NCI-H2196 (cell line): Measurements from ENCODE around the gene KCNB1.
"Not testable (repeated sequence)": the region's sequence is repeated elsewhere in the genome, so short reads cannot be mapped to it uniquely, and the experiment has no call there.

Experiments
- DNase-seq: peaks from one replicate; lab custom pipeline; 2025; ENCODE audit not compliant: unreplicated experiment; lab: John Stamatoyannopoulos, UW

The KCNB1 gene

DNA sequence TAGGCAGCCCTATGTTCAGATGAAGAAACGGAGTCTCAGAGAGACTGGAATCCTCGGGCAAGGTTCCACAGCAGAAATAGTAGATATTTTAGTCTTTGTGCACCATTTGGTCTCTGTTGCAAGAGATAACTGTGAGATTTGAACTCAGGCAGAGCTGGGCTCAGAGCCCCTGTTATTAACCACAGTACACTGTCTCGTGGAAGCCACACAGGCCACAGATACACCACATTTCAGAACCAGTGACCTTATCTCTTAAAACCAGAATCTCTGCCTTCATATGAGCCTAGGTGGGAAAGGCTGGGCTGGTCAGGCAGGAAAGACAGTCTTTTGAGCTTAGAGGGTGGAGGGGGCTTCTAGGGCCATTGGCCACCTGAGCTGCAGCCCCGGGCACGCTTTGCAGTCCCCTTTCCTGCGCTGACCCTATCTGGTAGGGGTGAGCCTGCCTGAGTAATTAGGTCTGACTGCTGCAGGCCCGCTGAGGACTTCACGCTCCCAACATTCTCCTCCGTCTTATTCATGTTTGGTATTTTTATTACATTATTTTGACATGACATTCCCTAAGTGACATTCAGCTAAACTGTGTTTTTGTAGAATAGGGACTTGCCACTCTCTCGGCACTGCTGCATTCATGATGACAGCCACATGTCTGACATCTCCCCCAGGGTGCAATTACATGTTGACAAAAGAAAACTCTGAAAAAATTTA is 71.1 kb downstream of the KCNB1 start:
- no peak for DNase-seq

DNA sequence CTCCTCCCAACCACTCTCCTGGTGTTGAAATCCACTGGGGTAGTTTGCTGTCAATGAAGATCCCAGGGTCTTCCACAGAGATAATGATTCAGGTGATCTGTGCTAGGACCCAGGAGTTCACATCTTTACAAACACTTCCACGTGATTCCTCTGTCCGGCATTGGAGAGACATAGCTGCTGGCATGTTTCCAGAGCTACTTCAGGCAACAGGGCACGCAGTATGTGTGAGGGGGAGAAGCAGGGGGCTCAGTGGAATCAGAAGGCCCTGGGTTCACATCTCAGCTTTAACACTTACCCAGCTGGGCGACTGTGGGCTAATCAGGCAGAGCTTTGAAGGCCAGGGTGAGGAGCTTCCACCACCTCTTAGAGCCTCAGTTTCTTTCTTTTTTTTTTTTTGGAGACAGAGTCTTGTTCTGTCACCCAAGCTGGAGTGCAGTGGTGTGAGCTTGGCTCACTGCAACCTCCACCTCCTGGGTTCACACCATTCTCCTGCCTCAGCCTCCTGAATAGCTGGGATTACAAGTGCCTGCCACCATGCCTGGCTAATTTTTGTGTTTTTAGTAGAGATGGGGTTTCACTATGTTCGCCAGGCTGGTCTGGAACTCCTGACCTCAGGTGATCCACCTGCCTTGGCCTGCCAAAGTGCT is 72.4 kb downstream of the KCNB1 start:
- not testable (repeated sequence) for DNase-seq

- no peak for DNase-seq
Observed at GRCh38 chr20:49409302-49409974, 73.0 kb downstream of the KCNB1 start.

- no peak for DNase-seq
Observed at GRCh38 chr20:49408509-49409104, 73.9 kb downstream of the KCNB1 start.

GRCh38 chr20:49406666-49407065 is 75.8 kb downstream of the KCNB1 start:
- DNase-seq = no peak

- DNase-seq = no peak
Observed at GRCh38 chr20:49405696-49406095, 76.8 kb downstream of the KCNB1 start.

DNA sequence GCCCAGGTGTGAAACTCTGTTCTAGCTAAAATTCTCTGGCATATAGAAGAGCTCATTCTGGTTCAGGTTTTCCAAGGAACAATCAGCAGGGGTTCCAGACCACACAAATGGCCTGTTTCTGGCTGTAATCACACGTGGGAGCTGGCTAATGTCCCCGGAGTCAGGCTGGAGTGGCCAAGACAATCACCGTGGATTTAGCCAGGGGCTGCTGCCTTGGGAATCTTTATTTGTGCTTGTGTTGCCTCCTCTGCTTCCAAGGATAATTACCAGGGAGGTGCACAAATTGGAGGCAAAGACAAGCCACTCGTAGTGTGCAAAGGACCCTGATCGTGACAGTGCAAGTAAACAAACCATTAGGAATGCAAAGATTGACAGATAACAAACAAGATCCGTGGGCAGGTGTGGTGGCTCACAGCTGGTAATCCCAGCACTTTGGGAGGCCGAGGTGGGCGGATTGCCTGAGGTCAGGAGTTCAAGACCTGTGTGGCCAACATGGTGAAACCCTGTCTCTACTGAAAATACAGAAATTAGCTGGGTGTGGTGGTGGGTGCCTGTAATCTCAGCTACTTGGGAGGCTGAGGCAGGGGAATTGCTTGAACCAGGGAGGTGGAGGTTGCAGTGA is 77.3 kb downstream of the KCNB1 start:
- DNase-seq = no peak

DNA sequence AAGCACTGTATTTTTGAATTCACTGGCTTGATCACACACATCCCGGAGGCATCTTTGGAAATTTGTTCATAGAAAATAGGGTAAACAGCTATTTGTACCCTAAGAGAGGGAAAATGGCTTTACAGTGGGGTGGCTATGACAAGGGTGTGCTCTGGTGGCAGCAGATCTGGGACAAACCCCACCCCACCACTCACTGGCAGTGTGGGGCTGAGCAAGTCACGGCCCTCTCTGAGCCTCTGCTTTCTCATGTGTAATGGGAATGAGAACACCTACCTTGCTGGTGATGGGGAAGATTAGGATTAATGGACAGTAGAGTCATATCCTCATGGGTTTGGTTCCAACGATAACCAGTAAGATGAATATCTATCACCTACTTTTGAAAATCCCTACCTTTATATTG is 78.0 kb downstream of the KCNB1 start:
- DNase-seq = no peak

GRCh38 chr20:49403911-49404310 is 78.6 kb downstream of the KCNB1 start:
- DNase-seq = no peak

DNA sequence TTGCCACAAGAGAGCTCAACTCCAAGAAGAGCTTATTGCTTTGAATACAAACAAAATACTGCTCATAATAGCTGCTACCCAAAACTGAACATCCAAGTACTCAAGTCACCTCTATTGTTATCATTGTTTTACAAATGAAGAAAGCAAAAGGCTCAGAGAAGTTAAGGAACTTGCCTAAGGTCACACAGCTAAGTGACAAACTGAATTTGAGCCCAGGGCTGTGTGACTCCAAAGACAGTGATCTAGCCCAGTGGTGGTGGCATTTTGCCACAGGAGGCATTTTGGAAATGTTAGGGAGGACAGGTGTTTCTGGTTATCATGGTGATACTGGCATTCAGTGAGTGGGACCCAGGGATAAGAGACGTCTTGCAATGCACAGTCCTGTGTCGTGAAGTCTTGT is 79.5 kb downstream of the KCNB1 start:
- DNase-seq = no peak

DNA sequence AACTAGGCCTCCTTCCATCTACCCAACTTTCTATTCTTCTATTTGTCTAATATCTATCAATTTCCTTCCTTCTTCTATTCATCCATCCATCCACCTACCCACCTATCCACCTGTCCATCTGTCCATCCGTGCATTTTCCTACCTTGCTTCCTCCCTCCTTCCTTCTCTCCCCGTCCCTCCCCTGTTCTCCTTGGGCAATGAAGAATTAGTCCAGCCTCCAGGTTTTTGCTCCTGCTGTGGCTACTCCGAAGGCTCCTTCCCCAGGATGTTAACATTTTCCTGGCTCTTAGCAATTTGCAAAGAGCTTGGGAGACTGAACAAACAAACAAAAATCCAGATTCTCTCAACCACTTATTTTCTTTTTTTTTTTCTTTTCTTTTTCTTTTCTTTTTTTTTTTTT is 81.6 kb downstream of the KCNB1 start:
- no peak for DNase-seq

- DNase-seq = no peak
Observed at GRCh38 chr20:49400410-49400809, 82.1 kb downstream of the KCNB1 start.

- no peak for DNase-seq
Observed at GRCh38 chr20:49399329-49399728, 83.1 kb downstream of the KCNB1 start.

DNA sequence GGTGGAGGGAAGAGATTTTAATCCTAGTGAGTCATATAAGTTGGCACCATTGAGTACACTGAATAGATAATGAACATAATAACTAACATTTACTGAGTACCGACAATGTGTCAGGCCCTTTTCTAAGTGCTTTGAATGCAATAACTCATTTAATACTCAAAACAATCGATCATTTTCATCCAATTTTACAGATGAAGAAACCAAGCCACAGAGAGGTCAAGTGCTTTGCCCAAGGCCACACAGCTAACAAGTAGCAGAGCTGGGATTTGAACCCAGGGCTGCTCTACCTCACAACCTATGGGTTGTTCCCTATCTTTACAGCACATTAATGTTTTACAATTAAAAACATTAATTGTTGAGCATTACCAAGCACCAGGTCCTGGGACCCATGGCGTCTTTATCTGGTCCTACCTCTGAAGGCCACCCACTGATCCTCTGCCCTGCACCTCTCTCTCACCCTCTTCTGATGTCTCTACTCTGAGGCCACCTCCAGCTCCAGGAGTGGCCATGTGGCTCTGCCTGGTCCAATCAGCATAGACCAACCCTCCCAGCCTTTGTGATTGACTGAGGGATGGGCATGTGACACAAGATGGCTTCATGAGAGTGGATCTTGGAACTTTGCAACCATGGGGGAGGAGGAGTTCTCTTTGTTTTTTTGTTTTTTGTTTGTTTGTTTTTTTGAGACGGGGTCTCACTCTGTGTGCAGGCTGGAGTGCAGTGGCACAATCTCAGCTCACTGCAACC is 83.9 kb downstream of the KCNB1 start:
- DNase-seq = no peak

- no peak for DNase-seq
Observed at GRCh38 chr20:49397525-49397924, 84.9 kb downstream of the KCNB1 start.

GRCh38 chr20:49396230-49396629 is 86.2 kb downstream of the KCNB1 start:
- no peak for DNase-seq

GRCh38 chr20:49395659-49396058 is 86.8 kb downstream of the KCNB1 start:
- no peak for DNase-seq

GRCh38 chr20:49395183-49395582 is 87.3 kb downstream of the KCNB1 start:
- no peak for DNase-seq

DNA sequence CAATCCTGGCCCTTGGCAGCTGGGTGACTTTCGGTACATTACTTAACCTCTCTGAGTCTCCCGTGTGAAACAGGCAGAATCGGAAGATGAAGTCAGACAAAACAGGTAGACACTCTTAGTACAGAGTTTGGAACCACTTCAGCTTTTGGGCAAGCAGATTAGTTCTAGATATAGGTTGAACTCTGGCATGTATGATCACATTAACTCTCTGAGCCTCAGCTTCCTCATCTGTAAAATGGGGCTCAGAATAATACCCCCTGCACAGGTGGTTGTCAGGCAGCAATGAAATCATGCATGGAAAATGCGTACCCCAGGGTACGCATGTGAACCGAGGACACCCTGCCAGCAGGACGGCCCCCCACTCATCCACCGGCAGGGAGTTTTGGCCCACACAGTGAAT is 87.7 kb downstream of the KCNB1 start:
- DNase-seq = no peak

GRCh38 chr20:49394264-49394663 is 88.2 kb downstream of the KCNB1 start:
- DNase-seq = no peak

- no peak for DNase-seq
Observed at GRCh38 chr20:49393803-49394202, 88.7 kb downstream of the KCNB1 start.
